Effector CD4-positive, alpha-beta T cell (primary cell): ENCODE results near the gene OSBPL9.
"Not testable (repeated sequence)": the region's sequence is repeated elsewhere in the genome, so short reads cannot be mapped to it uniquely, and the experiment has no call there.

Experiments used
- DNase-seq: peaks from one replicate; pipeline ENCODE4 v3.0.0-alpha.2; 2020

OSBPL9 gene

GRCh38 chr1:51639694-51640093 is 22.8 kb downstream of the OSBPL9 start:
- DNase-seq, result no peak

GRCh38 chr1:51641096-51641495 is 24.2 kb downstream of the OSBPL9 start:
- DNase-seq, result no peak

- DNase-seq, result no peak
These were observed 25.8 kb downstream of the OSBPL9 start for GRCh38 chr1:51642739-51643142.

- no peak for DNase-seq
These were observed 26.5 kb downstream of the OSBPL9 start for GRCh38 chr1:51643362-51643761.

GRCh38 chr1:51644020-51644419 is 27.1 kb downstream of the OSBPL9 start:
- no peak for DNase-seq

GRCh38 chr1:51644533-51645197 is 27.8 kb downstream of the OSBPL9 start:
- no peak for DNase-seq

GRCh38 chr1:51646592-51646991 is 29.7 kb downstream of the OSBPL9 start:
- not testable (repeated sequence) for DNase-seq

GRCh38 chr1:51648180-51649109 is 31.6 kb downstream of the OSBPL9 start:
- no peak for DNase-seq

- DNase-seq, result no peak
These were observed 32.8 kb downstream of the OSBPL9 start for GRCh38 chr1:51649593-51650091.

GRCh38 chr1:51650198-51650597 is 33.3 kb downstream of the OSBPL9 start:
- no peak for DNase-seq

GRCh38 chr1:51651552-51651942 is 34.7 kb downstream of the OSBPL9 start:
- no peak for DNase-seq

- no peak for DNase-seq
These were observed 35.7 kb downstream of the OSBPL9 start for GRCh38 chr1:51652599-51652998.

GRCh38 chr1:51653127-51653526 is 36.2 kb downstream of the OSBPL9 start:
- no peak for DNase-seq

GRCh38 chr1:51654000-51654399 is 37.1 kb downstream of the OSBPL9 start:
- DNase-seq, result no peak

GRCh38 chr1:51656374-51656773 is 39.5 kb downstream of the OSBPL9 start:
- no peak for DNase-seq

- no peak for DNase-seq
These were observed 43.7 kb downstream of the OSBPL9 start for GRCh38 chr1:51660580-51660979.

GRCh38 chr1:51661081-51661518 is 44.2 kb downstream of the OSBPL9 start:
- no peak for DNase-seq

- no peak for DNase-seq
These were observed 46.2 kb downstream of the OSBPL9 start for GRCh38 chr1:51663105-51663504.

GRCh38 chr1:51663721-51664120 is 46.8 kb downstream of the OSBPL9 start:
- DNase-seq, result no peak

- DNase-seq, result no peak
These were observed 47.7 kb downstream of the OSBPL9 start for GRCh38 chr1:51664421-51665240.

- DNase-seq, result no peak
These were observed 49.6 kb downstream of the OSBPL9 start for GRCh38 chr1:51666478-51666877.

- no peak for DNase-seq
These were observed 50.7 kb downstream of the OSBPL9 start for GRCh38 chr1:51667561-51667960.

GRCh38 chr1:51669272-51669671 is 52.4 kb downstream of the OSBPL9 start:
- no peak for DNase-seq
